ENCODE results near the gene CCDC93.

- TF ChIP-seq EP300 (IDR thresholded peaks at IDR 0.05), result no peak
- no peak for TF ChIP-seq CTCF (IDR thresholded peaks at IDR 0.05)
- no peak for TF ChIP-seq POLR2A (IDR thresholded peaks at IDR 0.05)
Measured at GRCh38 chr2:118062669-118063068, 48.8 kb upstream of the CCDC93 start.
